ENCODE results near the gene SRD5A3. TPM values are rescaled to one million over a fixed set of nuclear protein-coding genes. Genes with fewer than 3 reads are reported as not detected.

Gene SRD5A3
- total RNA-seq, 2 experiments from 2014 or later = 19.2 to 19.7 TPM

DNA sequence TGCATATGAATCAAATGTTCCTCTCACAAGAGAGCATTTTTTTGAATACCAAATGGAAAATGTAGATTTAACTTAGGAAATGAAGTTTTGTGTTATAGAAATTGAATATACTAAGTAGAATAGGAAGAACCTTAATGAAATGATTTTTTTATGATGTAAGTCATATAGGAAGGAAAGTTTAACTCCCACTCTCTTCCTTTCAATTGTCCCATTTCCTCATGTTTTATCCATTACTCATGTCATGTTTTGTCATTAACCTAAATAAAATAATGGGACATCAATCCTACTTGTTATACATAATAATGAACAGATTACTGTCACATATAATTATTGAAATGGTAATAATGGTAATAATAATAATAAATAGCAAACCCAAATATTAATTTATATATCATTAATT lies 22.7 kb upstream of the SRD5A3 start:
- intact Hi-C loops (cut with micrococcal nuclease) = loop anchor here (5.0 kb wide), 1 partner anchor 641 kb away; no protein-coding TSS in a partner anchor
- CTCF ChIA-PET = interaction anchor here (1.4 to 3.6 kb wide), 3 partner anchors 12 to 352 kb away, joined by 7 to 26 read pairs (median 20); no protein-coding TSS in a partner anchor
- Mint-ChIP-seq H3K4me1 (ENCODE audit: low read depth) (peaks cover 19% of the 10 kb centered on the region), H3K27me3 (peaks cover 2% of the 10 kb centered on the region), H3K4me3 (no peak overlapping the region), H3K27ac (no peak overlapping the region), H3K36me3 (no peaks in the 10 kb centered on the region), H3K9me3 (no peaks in the 10 kb centered on the region)
- POLR2A ChIA-PET = no interaction called here
- DNase-seq = no peak

DNA sequence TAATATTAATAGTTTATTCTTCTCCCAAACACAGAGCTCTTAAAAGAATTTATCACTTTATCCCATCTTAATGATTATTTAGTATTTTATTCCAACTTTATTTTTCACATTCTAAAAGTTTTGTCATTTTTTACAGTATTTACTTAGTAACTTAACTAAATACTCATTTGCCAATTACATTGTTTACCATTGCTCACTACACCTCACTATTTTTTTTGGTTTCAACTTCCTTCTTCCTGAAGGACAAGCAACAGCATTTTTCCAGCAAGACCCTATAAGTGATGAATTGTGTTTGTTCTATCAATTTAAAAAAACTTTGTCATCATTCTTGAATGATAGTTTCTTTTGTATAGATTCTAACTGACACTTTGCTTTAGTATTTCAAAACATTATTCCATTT lies 19.4 kb upstream of the SRD5A3 start:
- Mint-ChIP-seq H3K4me1 (ENCODE audit: low read depth) (peaks cover 5% of the 10 kb centered on the region), H3K9me3 (peaks cover 9% of the 10 kb centered on the region), H3K36me3 (no peaks in the 10 kb centered on the region), H3K27me3 (peaks cover 7% of the 10 kb centered on the region), H3K27ac (no peak overlapping the region), H3K4me3 (no peak overlapping the region)
- ChIA-PET CTCF (no interaction called here), POLR2A (no interaction called here)
- intact Hi-C loops (cut with micrococcal nuclease) = no loop called here
- DNase-seq = no peak

DNA sequence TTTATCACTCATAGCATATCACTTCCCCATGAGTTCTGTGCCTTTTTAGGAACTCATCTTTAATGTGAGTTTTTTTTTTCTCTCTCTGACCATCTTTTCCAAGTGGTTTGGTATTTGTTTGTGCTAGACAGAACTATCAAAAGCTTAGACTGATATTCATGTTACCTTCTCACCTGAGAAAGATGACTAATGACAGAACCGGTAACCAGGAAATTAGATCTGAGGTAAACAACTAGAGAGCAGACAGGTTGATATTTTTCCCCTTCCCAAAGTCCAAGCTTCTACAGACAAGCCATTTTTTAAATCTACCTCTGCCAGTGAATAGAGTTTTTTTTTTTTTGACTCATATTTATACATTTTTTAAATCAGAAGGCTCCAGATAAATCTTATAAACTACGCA lies 17.0 kb upstream of the SRD5A3 start:
- Mint-ChIP-seq H3K36me3 (no peaks in the 10 kb centered on the region), H3K27me3 (peaks cover 7% of the 10 kb centered on the region), H3K4me3 (no peak overlapping the region), H3K27ac (no peak overlapping the region), H3K4me1 (ENCODE audit: low read depth) (peaks cover 5% of the 10 kb centered on the region), H3K9me3 (peaks cover 9% of the 10 kb centered on the region)
- intact Hi-C loops (cut with micrococcal nuclease) = no loop called here
- DNase-seq = no peak
- ChIA-PET POLR2A (no interaction called here), CTCF (no interaction called here)

DNA sequence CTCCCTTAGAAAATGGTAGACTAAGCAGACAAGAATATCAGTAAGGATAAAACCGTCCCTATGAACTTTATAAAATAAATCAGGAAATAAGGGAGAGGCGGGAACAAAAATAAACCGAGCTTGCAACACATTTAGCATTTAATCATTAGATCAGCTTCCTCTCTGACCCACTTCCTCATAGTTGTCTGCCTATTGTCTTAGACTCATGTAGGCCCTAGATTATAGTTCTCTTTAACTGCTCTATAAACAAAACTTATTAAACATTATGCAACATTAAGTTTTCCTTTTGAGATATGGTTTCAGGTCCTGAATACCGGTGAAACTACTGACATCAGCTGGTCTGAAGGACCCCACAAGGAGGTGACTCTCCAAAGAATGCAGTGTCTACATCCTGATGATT lies 15.8 kb upstream of the SRD5A3 start:
- H3K36me3 Mint-ChIP-seq = no peaks in the 10 kb centered on the region
- H3K27me3 Mint-ChIP-seq = peaks cover 7% of the 10 kb centered on the region
- H3K4me3 Mint-ChIP-seq = no peak overlapping the region
- H3K4me1 Mint-ChIP-seq (ENCODE audit: low read depth) = peaks cover 5% of the 10 kb centered on the region
- ChIA-PET POLR2A (no interaction called here), CTCF (no interaction called here)
- H3K9me3 Mint-ChIP-seq = peaks cover 9% of the 10 kb centered on the region
- no peak for DNase-seq
- H3K27ac Mint-ChIP-seq = no peak overlapping the region
- intact Hi-C loops (cut with micrococcal nuclease) = no loop called here

DNA sequence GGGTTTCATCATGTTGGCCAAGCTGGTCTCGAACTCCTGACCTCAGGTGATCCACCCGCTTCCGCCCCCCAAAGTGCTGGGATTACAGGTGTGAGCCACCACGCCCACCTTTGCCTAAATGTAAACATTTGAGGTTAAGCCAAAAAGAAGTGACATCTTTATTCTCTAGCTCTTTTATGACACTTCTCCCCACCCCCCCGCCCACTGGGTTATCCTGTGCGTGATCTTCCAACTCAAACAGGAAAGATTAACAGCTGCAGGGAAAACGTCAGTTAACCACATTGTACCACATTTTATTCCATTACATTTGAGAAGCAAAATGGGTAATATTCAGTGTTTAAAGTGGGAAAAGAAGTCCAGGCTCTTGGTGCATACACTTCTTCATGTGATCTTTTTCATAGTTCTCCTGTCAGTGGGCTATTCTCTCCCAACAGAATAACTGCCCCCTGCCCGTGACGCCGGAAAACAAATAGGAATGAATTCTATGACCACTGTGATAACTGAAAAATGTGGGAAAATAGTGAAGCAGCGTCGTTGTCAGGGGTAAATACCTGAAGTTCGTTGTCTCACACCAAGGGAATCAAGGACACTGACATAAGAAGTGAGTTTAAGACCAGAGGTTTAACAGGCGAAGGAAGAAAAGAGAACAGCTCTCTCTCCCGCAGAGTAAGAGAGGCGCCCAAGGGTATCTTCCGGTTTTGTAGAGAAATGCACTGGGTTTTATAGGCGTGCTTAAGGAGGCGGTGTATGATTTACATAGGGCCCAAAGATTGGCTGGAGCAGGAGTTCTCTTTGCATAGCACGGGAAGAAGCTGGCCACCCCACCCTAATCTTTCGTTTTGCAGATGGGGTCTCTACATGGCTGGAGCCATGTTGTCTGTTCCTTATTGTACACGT lies 9.7 kb upstream of the SRD5A3 start:
- Mint-ChIP-seq H3K9me3 (no peaks in the 10 kb centered on the region), H3K27me3 (no peaks in the 10 kb centered on the region), H3K36me3 (no peaks in the 10 kb centered on the region), H3K27ac (peak overlapping the region; percentile 46), H3K4me3 (no peak overlapping the region), H3K4me1 (ENCODE audit: low read depth) (peaks cover 18% of the 10 kb centered on the region)
- ChIA-PET CTCF (interaction anchor here (1.9 kb wide), 1 partner anchor 9 kb away, joined by 4 read pairs; the partner anchor contains the start of gene SRD5A3), POLR2A (interaction anchor here (1.2 kb wide), 1 partner anchor 9 kb away, joined by 4 read pairs; the partner anchor contains the start of gene SRD5A3)
- peak; percentile 50 for DNase-seq
- intact Hi-C loops (cut with micrococcal nuclease) = no loop called here

DNA sequence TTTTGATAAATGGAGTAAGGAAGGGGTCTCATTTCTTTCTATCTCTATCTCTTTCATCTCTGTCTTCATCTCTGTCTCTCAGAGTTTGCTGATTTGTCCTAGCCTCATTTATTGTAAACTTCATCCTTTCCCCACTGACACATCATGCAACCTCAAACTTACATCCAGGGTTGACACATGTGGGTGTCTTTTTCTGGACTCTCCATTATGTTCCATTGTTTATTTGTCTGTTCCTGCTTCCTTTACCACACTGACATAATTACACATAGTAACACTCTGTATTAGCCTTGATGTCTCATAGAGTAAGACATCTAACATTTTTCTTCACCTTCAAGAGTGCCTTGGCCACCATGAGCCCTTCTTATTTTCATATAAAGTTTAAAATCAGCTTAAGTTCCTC lies 8.1 kb upstream of the SRD5A3 start:
- POLR2A ChIA-PET = no interaction called here
- H3K4me3 Mint-ChIP-seq = no peak overlapping the region
- DNase-seq = no peak
- no peaks in the 10 kb centered on the region for H3K36me3 Mint-ChIP-seq
- CTCF ChIA-PET = interaction anchor here (0.8 kb wide), 1 partner anchor 62 kb away, joined by 3 read pairs; no protein-coding TSS in a partner anchor
- intact Hi-C loops (cut with micrococcal nuclease) = no loop called here
- H3K4me1 Mint-ChIP-seq (ENCODE audit: low read depth) = peaks cover 18% of the 10 kb centered on the region
- no peaks in the 10 kb centered on the region for H3K9me3 Mint-ChIP-seq
- H3K27ac Mint-ChIP-seq = no peak overlapping the region
- no peaks in the 10 kb centered on the region for H3K27me3 Mint-ChIP-seq

DNA sequence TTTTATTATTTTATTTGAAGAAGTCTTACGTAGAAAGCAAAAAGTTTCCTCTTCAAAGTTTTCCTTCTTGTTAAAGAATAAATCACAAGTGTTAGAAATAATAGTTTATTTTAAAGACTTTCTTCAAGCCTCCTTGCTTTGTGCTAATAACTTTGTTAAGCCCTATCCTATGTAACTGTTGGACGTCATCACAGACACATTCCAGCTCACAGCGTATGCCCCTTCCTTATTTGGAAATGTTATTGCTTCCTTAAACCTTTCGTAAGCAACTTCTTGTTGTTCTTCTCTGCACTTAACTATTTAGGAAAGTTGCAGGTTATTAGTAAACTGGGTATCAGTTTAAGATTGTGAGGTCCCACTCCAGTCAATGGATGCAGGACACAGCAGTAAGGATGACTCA lies 7.6 kb upstream of the SRD5A3 start:
- Mint-ChIP-seq H3K9me3 (no peaks in the 10 kb centered on the region), H3K36me3 (no peaks in the 10 kb centered on the region), H3K4me1 (ENCODE audit: low read depth) (peaks cover 18% of the 10 kb centered on the region), H3K4me3 (no peak overlapping the region), H3K27me3 (no peaks in the 10 kb centered on the region), H3K27ac (no peak overlapping the region)
- DNase-seq = no peak
- ChIA-PET CTCF (no interaction called here), POLR2A (no interaction called here)
- intact Hi-C loops (cut with micrococcal nuclease) = no loop called here

DNA sequence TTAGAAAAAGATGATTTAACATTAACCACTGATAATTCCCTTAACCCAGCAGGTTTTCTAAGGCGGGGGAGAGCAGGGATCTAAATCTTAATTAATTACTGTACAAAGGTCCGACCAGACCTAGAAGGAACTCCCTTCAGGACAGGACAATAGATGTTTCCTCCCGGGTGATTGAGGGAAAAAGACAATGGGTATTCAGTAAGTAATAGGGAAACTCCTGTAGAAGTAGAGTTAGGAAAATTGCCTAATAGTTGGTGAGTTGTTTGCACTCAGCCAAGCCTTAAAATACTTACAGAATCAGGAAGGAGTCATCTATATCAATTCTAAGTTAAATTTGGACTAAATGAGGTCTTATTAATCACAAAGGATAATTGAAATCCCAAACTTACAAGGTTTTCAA lies 5.8 kb upstream of the SRD5A3 start:
- intact Hi-C loops (cut with micrococcal nuclease) = no loop called here
- DNase-seq = no peak

DNA sequence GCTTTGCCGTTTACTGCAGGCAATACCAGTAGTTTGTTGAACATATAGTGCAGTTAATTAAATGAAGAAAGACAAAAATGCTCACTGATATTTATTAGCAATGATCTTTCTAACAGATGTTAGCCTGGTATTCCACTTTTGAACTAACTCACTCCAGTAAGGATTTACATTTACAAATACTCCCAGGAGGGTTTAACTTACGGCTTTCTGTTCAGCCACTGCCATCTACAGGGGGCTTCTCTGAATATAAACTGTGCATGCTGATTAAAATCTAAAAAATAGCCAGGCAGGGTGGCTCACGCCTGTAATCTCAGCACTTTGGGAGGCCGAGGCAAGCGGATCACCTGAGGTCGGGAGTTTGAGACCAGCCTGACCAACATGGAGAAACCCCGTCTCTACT lies 2.2 kb upstream of the SRD5A3 start:
- intact Hi-C loops (cut with micrococcal nuclease) = no loop called here
- Mint-ChIP-seq H3K27me3 (no peaks in the 10 kb centered on the region), H3K27ac (no peak overlapping the region), H3K9me3 (no peaks in the 10 kb centered on the region), H3K4me1 (ENCODE audit: low read depth) (peaks cover 28% of the 10 kb centered on the region), H3K36me3 (no peaks in the 10 kb centered on the region), H3K4me3 (no peak overlapping the region)
- ChIA-PET CTCF (interaction anchor here (1.0 to 4.2 kb wide), 2 partner anchors 21 to 51 kb away, joined by 3 to 53 read pairs; partner anchors contain the start of gene TMEM165), POLR2A (no interaction called here)
- no peak for DNase-seq

More for the DNA sequence above, 5.8 kb upstream of the SRD5A3 start:
- ChIA-PET POLR2A (no interaction called here), CTCF (no interaction called here)
- Mint-ChIP-seq H3K36me3 (no peaks in the 10 kb centered on the region), H3K27ac (no peak overlapping the region), H3K4me3 (no peak overlapping the region), H3K4me1 (ENCODE audit: low read depth) (peaks cover 25% of the 10 kb centered on the region), H3K9me3 (no peaks in the 10 kb centered on the region), H3K27me3 (no peaks in the 10 kb centered on the region)

DNA sequence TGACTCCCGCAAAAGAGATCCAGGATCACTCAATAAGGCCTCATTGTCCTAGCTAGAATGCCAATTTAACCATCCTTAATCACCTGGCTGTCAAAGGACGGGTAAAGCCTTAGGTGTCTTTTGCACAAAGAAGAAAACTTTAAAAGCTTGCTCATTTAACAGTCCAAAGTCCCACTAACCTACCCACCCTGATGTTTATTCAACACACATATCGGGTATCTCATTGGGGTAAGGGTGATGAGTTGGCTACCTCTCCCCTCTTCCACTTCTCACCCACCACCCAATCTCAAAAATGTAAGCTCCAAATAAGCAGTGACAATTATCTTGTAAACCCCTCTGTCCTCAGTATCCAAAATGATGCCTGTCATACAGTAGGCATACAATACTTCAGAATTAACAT lies 988 bp upstream of the SRD5A3 start:
- DNase-seq = no peak
- H3K27ac Mint-ChIP-seq = no peak overlapping the region
- H3K9me3 Mint-ChIP-seq = no peaks in the 10 kb centered on the region
- H3K36me3 Mint-ChIP-seq = no peaks in the 10 kb centered on the region
- no peak overlapping the region for H3K4me3 Mint-ChIP-seq
- ChIA-PET POLR2A (interaction anchor here (1.4 to 3.4 kb wide), 2 partner anchors 9 to 50 kb away, joined by 4 to 10 read pairs; partner anchors contain the start of gene TMEM165), CTCF (interaction anchor here (0.8 to 4.2 kb wide), 25 partner anchors 9 to 1111 kb away, joined by 3 to 53 read pairs (median 4); partner anchors contain the start of genes CEP135 and TMEM165)
- no peaks in the 10 kb centered on the region for H3K27me3 Mint-ChIP-seq
- intact Hi-C loops (cut with micrococcal nuclease) = loop anchor here (5.0 kb wide), 1 partner anchor 507 kb away; the partner anchor contains the start of gene EXOC1
- peaks cover 28% of the 10 kb centered on the region for H3K4me1 Mint-ChIP-seq (ENCODE audit: low read depth)

DNA sequence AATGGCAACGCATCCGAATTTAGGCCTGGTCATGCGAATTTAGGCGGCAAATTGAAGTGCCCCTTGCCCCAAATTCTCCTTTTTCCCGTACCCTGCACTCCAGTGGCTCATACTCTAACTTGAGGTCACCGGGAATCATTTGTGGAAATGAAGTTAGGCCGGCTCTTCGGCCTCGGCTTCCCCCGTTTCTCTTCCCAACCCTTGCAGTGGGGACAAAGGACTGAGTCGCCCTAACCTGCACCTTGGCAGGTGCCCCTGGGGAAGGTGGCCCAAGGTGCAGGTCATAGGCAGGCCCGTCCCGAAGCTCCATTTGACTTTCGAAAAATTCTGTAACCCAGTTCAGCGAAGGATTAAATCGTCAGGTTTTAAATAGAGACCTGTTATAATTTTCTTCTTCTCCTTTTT lies 811 bp downstream of the SRD5A3 start:
- peaks cover 28% of the 10 kb centered on the region for H3K4me1 Mint-ChIP-seq (ENCODE audit: low read depth)
- no peaks in the 10 kb centered on the region for H3K9me3 Mint-ChIP-seq
- H3K27ac Mint-ChIP-seq = peak overlapping the region; percentile 78
- peaks cover 4% of the 10 kb centered on the region for H3K36me3 Mint-ChIP-seq
- CTCF ChIA-PET = interaction anchor here (0.7 to 4.2 kb wide), 9 partner anchors 9 to 249 kb away, joined by 3 to 53 read pairs (median 4); partner anchors contain the start of gene TMEM165
- H3K27me3 Mint-ChIP-seq = no peaks in the 10 kb centered on the region
- peak overlapping the region; percentile 82 for H3K4me3 Mint-ChIP-seq
- DNase-seq = no peak
- intact Hi-C loops (cut with micrococcal nuclease) = loop anchor here (1.0 to 5.0 kb wide), 7 partner anchors 48 to 601 kb away; partner anchors contain the start of genes CEP135, CLOCK, EXOC1 and TMEM165
- POLR2A ChIA-PET = interaction anchor here (3.4 kb wide), 1 partner anchor 48 kb away, joined by 10 read pairs; the partner anchor contains the start of gene TMEM165

DNA sequence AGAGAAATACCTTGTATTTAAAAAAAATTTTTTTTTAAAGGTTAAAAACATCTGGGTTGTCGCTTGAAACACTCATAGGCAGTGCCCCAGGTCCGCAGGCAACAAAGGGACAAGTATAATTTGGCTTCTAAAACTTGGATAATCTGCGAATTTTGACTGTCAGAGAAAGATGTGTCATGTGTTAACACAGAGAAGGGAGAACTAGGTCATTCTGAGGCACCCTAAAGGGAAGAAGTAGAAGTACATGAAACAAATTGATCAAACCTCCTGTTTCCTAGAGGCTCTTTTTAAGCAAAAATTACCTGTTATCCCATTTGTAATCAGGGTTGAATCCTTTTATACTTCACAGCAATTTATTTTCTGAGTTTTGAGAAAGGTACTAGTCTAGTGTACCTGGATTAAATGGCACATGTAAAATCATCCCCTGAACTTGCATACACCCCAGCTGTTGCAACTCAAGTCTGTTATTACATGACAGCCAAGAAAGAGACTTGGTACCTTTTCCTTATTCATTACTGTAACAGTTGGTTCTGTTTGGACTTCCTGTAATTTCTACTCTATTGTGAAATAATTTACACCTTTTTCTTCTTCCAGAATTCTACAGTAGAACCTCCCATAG lies 1.7 kb downstream of the SRD5A3 start:
- Mint-ChIP-seq H3K27me3 (no peaks in the 10 kb centered on the region), H3K4me3 (peak overlapping the region; percentile 82), H3K4me1 (ENCODE audit: low read depth) (peaks cover 28% of the 10 kb centered on the region), H3K9me3 (no peaks in the 10 kb centered on the region), H3K27ac (peak overlapping the region; percentile 78), H3K36me3 (peaks cover 8% of the 10 kb centered on the region)
- CTCF ChIA-PET = interaction anchor here (0.9 to 4.2 kb wide), 6 partner anchors 11 to 248 kb away, joined by 3 to 53 read pairs (median 8); partner anchors contain the start of gene TMEM165
- POLR2A ChIA-PET = interaction anchor here (3.4 kb wide), 1 partner anchor 47 kb away, joined by 10 read pairs; the partner anchor contains the start of gene TMEM165
- no peak for DNase-seq
- intact Hi-C loops (cut with micrococcal nuclease) = loop anchor here (2.0 to 5.0 kb wide), 3 partner anchors 87 to 505 kb away; partner anchors contain the start of genes CLOCK and EXOC1

Data from activated CD4-positive, alpha-beta memory T cell treated with anti-CD3 and anti-CD28 coated beads for 36 hours (primary cell).